ENCODE results near the gene SPSB2.
A peak's percentile ranks its signal among the peaks of the same experiment; 100 is the strongest.

DNA sequence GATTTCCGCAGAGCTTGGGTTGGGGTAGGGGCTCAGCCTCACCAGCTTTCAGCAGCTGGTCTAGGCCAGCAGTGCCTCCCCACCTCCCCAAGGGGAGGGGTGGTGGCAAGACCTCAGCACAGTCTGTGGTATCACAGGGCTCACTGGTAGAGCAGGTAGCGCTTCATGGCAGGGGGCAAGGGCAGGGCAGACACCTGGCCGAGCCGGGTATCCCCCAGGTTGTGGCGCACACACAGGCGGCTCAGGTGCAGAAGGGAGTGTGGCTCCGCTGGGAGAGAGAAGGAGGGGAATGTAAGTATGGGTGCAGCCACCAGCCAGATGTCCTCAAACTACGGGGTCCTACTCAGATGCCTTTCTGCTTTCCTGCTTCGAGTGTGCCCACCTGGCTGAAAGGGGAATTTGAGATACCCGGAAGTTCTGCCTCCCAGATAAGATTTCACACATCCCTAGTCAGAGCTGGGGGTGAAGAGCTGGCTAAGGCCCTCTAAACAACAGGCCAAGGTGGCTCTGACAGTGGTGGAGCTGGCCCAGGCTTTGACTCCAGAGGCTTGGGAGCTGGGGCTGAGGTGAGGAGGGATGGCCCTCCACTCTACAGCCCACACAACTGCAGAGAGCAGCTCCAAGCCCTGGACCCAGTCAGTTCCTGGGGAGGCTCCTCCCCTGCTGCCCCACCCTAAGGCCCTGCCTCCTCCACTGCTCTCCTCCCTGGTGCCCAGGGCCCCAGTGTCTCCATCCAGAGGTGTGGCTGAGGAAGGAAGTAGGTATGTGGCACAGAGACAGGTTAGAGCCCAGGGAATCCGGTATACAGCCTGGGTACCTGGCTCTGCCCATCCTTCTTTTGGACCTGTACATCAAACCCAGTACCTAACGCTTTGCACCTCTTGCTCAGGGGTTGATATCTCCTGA lies 1.8 kb downstream of the SPSB2 start:
- TF ChIP-seq, protein P1, sequence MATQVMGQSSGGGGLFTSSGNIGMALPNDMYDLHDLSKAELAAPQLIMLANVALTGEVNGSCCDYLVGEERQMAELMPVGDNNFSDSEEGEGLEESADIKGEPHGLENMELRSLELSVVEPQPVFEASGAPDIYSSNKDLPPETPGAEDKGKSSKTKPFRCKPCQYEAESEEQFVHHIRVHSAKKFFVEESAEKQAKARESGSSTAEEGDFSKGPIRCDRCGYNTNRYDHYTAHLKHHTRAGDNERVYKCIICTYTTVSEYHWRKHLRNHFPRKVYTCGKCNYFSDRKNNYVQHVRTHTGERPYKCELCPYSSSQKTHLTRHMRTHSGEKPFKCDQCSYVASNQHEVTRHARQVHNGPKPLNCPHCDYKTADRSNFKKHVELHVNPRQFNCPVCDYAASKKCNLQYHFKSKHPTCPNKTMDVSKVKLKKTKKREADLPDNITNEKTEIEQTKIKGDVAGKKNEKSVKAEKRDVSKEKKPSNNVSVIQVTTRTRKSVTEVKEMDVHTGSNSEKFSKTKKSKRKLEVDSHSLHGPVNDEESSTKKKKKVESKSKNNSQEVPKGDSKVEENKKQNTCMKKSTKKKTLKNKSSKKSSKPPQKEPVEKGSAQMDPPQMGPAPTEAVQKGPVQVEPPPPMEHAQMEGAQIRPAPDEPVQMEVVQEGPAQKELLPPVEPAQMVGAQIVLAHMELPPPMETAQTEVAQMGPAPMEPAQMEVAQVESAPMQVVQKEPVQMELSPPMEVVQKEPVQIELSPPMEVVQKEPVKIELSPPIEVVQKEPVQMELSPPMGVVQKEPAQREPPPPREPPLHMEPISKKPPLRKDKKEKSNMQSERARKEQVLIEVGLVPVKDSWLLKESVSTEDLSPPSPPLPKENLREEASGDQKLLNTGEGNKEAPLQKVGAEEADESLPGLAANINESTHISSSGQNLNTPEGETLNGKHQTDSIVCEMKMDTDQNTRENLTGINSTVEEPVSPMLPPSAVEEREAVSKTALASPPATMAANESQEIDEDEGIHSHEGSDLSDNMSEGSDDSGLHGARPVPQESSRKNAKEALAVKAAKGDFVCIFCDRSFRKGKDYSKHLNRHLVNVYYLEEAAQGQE (IDR thresholded peaks at IDR 0.05; ENCODE audit: insufficient read depth in 1 of 2, low read depth in 2 of 2, low read length in 2 of 2) = no peak
- no peak for TF ChIP-seq TAF1 (IDR thresholded peaks at IDR 0.05; ENCODE audit: borderline replicate concordance, insufficient read depth, low read length)
- TF ChIP-seq POLR2AphosphoS5 (IDR thresholded peaks at IDR 0.05; ENCODE audit: low read depth, low read length) = peak; percentile 83
- TF ChIP-seq FOXP2 (optimal IDR thresholded peaks at IDR 0.05; ENCODE audit: borderline replicate concordance, extremely low read depth, extremely low read length, insufficient read depth) = no peak
- TF ChIP-seq SIN3A (IDR thresholded peaks at IDR 0.05; ENCODE audit: borderline replicate concordance, insufficient read depth, low read length) = no peak
